Ovary (tissue), 1 donor: ENCODE measurements around the gene TBC1D8.

Experiments
- EP300 ChIP-seq: sonication (generic); formaldehyde crosslinking; IDR thresholded peaks from one replicate; pipeline ENCODE4 v1.6.1; 2017; ENCODE audit warnings: antibody characterized with exemption
- POLR2A ChIP-seq: fragments of 450-650 bp; IDR thresholded peaks from one replicate; pipeline ENCODE4 v1.6.1; 2017; ENCODE audit warnings: antibody characterized with exemption, mild to moderate bottlenecking, moderate library complexity

DNA sequence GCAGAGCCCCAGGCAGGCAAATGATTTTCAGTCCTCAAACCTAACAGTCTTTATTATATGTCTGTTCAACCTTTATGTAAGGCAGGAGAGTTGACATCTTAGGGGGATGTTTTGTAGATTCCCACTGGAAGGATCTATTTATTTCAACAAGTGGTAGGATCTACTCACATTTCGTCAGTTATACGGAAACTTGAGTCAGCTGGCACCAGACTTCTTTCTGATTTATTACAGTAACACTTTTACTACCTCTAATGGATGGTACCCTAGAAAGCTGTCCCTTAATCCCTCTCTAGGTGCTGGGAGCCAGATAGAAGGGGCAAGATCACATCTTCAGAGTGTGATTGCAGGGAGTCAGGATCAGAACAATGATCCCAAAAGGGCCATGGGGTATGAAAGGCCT, 151.2 kb downstream of the TBC1D8 start:
- TF ChIP-seq POLR2A: no peak
- no peak for TF ChIP-seq EP300
